HG03095 (cell line): ENCODE data around the gene OTOP1.
"Not testable (repeated sequence)": the region's sequence is repeated elsewhere in the genome, so short reads cannot be mapped to it uniquely, and the experiment has no call there.

Experiments used
- ATAC-seq: cut with Tn5 transposase; IDR thresholded peaks from one replicate; pipeline ENCODE4 v1.9.1; 2021; ENCODE audit warnings: moderate library complexity; ENCODE audit not compliant: unreplicated experiment

The OTOP1 gene

GRCh38 chr4:4239551-4239950 is 12.8 kb upstream of the OTOP1 start:
- not testable (repeated sequence) for ATAC-seq

- no peak for ATAC-seq
Observed at GRCh38 chr4:4233610-4234009, 6.9 kb upstream of the OTOP1 start.

- ATAC-seq, result no peak
Observed at GRCh38 chr4:4228356-4228668, 1.6 kb upstream of the OTOP1 start.

GRCh38 chr4:4227510-4228355 is 1.0 kb upstream of the OTOP1 start:
- ATAC-seq, result no peak

- ATAC-seq, result no peak
Observed at GRCh38 chr4:4225915-4226605, 669 bp downstream of the OTOP1 start.

GRCh38 chr4:4217113-4217512 is 9.6 kb downstream of the OTOP1 start:
- ATAC-seq, result no peak

- no peak for ATAC-seq
Observed at GRCh38 chr4:4216648-4217047, 10.1 kb downstream of the OTOP1 start.

- ATAC-seq, result not testable (repeated sequence)
Observed at GRCh38 chr4:4213674-4214073, 13.1 kb downstream of the OTOP1 start.

GRCh38 chr4:4206204-4206603 is 20.5 kb downstream of the OTOP1 start:
- no peak for ATAC-seq

- no peak for ATAC-seq
Observed at GRCh38 chr4:4204401-4204745, 22.4 kb downstream of the OTOP1 start.

- no peak for ATAC-seq
Observed at GRCh38 chr4:4203688-4204400, 22.9 kb downstream of the OTOP1 start.

GRCh38 chr4:4202510-4202909 is 24.2 kb downstream of the OTOP1 start:
- no peak for ATAC-seq

- ATAC-seq, result no peak
Observed at GRCh38 chr4:4200624-4201023, 26.1 kb downstream of the OTOP1 start.

- no peak for ATAC-seq
Observed at GRCh38 chr4:4195354-4195753, 31.4 kb downstream of the OTOP1 start.

GRCh38 chr4:4188557-4188956 is 38.2 kb downstream of the OTOP1 start:
- not testable (repeated sequence) for ATAC-seq

- no peak for ATAC-seq
Observed at GRCh38 chr4:4185528-4185927, 41.2 kb downstream of the OTOP1 start.

GRCh38 chr4:4182835-4183568 is 43.7 kb downstream of the OTOP1 start:
- no peak for ATAC-seq

GRCh38 chr4:4170596-4171150 is 56.1 kb downstream of the OTOP1 start:
- ATAC-seq, result no peak

GRCh38 chr4:4167981-4168780 is 58.5 kb downstream of the OTOP1 start:
- ATAC-seq, result not testable (repeated sequence)

GRCh38 chr4:4166986-4167385 is 59.7 kb downstream of the OTOP1 start:
- not testable (repeated sequence) for ATAC-seq
